GM18498 (cell line): ENCODE results near the gene RAI14.
"Not testable (repeated sequence)": the region's sequence is repeated elsewhere in the genome, so short reads cannot be mapped to it uniquely, and the experiment has no call there.

Source experiments
- ATAC-seq: cut with Tn5 transposase; IDR thresholded peaks from one replicate; pipeline ENCODE4 v1.9.1; 2021; ENCODE audit warnings: mild to moderate bottlenecking, moderate library complexity; ENCODE audit not compliant: unreplicated experiment

Gene RAI14

GRCh38 chr5:34758514-34758913, 102.4 kb downstream of the RAI14 start:
- no peak for ATAC-seq

GRCh38 chr5:34759213-34759612, 103.1 kb downstream of the RAI14 start:
- not testable (repeated sequence) for ATAC-seq

- no peak for ATAC-seq
Observed at GRCh38 chr5:34765662-34766061, 109.5 kb downstream of the RAI14 start.

GRCh38 chr5:34767180-34767579, 111.1 kb downstream of the RAI14 start:
- ATAC-seq: no peak

- no peak for ATAC-seq
Observed at GRCh38 chr5:34770486-34770885, 114.4 kb downstream of the RAI14 start.

GRCh38 chr5:34771076-34771475, 114.9 kb downstream of the RAI14 start:
- ATAC-seq: no peak

GRCh38 chr5:34772267-34773098, 116.4 kb downstream of the RAI14 start:
- no peak for ATAC-seq

GRCh38 chr5:34774139-34774538, 118.0 kb downstream of the RAI14 start:
- ATAC-seq: no peak

GRCh38 chr5:34774678-34775077, 118.5 kb downstream of the RAI14 start:
- ATAC-seq: not testable (repeated sequence)

- ATAC-seq: no peak
Observed at GRCh38 chr5:34775886-34776285, 119.8 kb downstream of the RAI14 start.

GRCh38 chr5:34778091-34778850, 122.1 kb downstream of the RAI14 start:
- ATAC-seq: no peak

- not testable (repeated sequence) for ATAC-seq
Observed at GRCh38 chr5:34783892-34784291, 127.8 kb downstream of the RAI14 start.

- ATAC-seq: no peak
Observed at GRCh38 chr5:34787035-34787434, 130.9 kb downstream of the RAI14 start.

- no peak for ATAC-seq
Observed at GRCh38 chr5:34789021-34789531, 132.9 kb downstream of the RAI14 start.

- ATAC-seq: no peak
Observed at GRCh38 chr5:34789639-34790038, 133.5 kb downstream of the RAI14 start.

- ATAC-seq: no peak
Observed at GRCh38 chr5:34790069-34790468, 133.9 kb downstream of the RAI14 start.

GRCh38 chr5:34791761-34792244, 135.7 kb downstream of the RAI14 start:
- ATAC-seq: no peak

GRCh38 chr5:34802834-34803563, 146.9 kb downstream of the RAI14 start:
- ATAC-seq: no peak

- no peak for ATAC-seq
Observed at GRCh38 chr5:34803974-34804732, 148.0 kb downstream of the RAI14 start.

- no peak for ATAC-seq
Observed at GRCh38 chr5:34804913-34805312, 148.8 kb downstream of the RAI14 start.
